HG02970 (cell line): ENCODE data around the gene CYP17A1.

Source experiments
- ATAC-seq: cut with Tn5 transposase; IDR thresholded peaks from one replicate; pipeline ENCODE4 v1.9.1; 2021; ENCODE audit warnings: mild to moderate bottlenecking, moderate library complexity, moderate number of reproducible peaks; ENCODE audit not compliant: unreplicated experiment, low FRiP score

Gene CYP17A1

GRCh38 chr10:102812231-102812876 lies 24.9 kb downstream of the CYP17A1 start:
- ATAC-seq = no peak

GRCh38 chr10:102811346-102811745 lies 25.9 kb downstream of the CYP17A1 start:
- ATAC-seq = no peak

GRCh38 chr10:102808380-102808779 lies 28.8 kb downstream of the CYP17A1 start:
- ATAC-seq = no peak

GRCh38 chr10:102804382-102805055 lies 32.7 kb downstream of the CYP17A1 start:
- no peak for ATAC-seq

- no peak for ATAC-seq
Measured at GRCh38 chr10:102802920-102803534, 34.2 kb downstream of the CYP17A1 start.

GRCh38 chr10:102801978-102802377 lies 35.2 kb downstream of the CYP17A1 start:
- ATAC-seq = no peak

GRCh38 chr10:102801496-102801895 lies 35.7 kb downstream of the CYP17A1 start:
- no peak for ATAC-seq

GRCh38 chr10:102800611-102801335 lies 36.4 kb downstream of the CYP17A1 start:
- ATAC-seq = no peak

GRCh38 chr10:102799691-102800471 lies 37.3 kb downstream of the CYP17A1 start:
- ATAC-seq = no peak

GRCh38 chr10:102796407-102797176 lies 40.6 kb downstream of the CYP17A1 start:
- ATAC-seq = peak; percentile 80

GRCh38 chr10:102795453-102796406 lies 41.5 kb downstream of the CYP17A1 start:
- no peak for ATAC-seq

GRCh38 chr10:102791754-102792395 lies 45.3 kb downstream of the CYP17A1 start:
- ATAC-seq = no peak

GRCh38 chr10:102785818-102786217 lies 51.4 kb downstream of the CYP17A1 start:
- no peak for ATAC-seq

- ATAC-seq = no peak
Measured at GRCh38 chr10:102783568-102783967, 53.6 kb downstream of the CYP17A1 start.

GRCh38 chr10:102782673-102783551 lies 54.3 kb downstream of the CYP17A1 start:
- ATAC-seq = no peak

GRCh38 chr10:102781921-102782557 lies 55.2 kb downstream of the CYP17A1 start:
- ATAC-seq = no peak
